Erythroblast (primary cell): Measurements from ENCODE around the gene MAOA.

Experiments used
- GATA1 ChIP-seq: IDR thresholded peaks from 2 replicates; pipeline ENCODE4 v1.6.1; 2011; ENCODE audit warnings: low read depth, mild to moderate bottlenecking, control low read depth, low read length, moderate library complexity
- POLR2A ChIP-seq: IDR thresholded peaks from 2 replicates; pipeline ENCODE4 v1.6.1; 2011; ENCODE audit warnings: mild to moderate bottlenecking, low read length

DNA sequence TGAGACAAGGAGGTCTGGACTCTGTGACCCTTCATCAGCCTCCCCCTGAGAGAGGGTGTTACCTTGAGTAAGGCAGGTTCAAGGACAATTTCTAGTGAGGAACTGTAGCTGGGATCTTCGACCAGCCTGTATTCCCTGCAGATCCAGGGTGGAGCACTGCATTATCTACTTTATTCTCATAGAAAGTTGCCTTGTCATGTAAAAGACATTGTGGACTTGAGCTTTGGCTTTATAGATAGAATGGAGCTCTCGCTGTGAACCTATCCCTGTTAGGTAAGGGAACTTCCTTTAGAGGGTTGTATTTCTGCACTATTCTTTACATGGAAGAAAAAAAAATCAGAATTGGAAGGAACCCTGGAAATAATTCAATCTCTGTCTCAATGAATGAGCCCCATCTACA lies 91.4 kb downstream of the MAOA start:
- no peak for TF ChIP-seq POLR2A
- TF ChIP-seq GATA1, result no peak
